NCI-H2029 treated with DMSO at 0.1 percent for 48 hours (cell line): ENCODE data around the gene SYT3.
"Not testable (repeated sequence)": the region's sequence is repeated elsewhere in the genome, so short reads cannot be mapped to it uniquely, and the experiment has no call there.

Experiments
- DNase-seq: peaks from one replicate; lab custom pipeline; 2025; lab: John Stamatoyannopoulos, UW

The SYT3 gene

GRCh38 chr19:50636317-50637085 lies 3.2 kb downstream of the SYT3 start:
- DNase-seq: no peak

GRCh38 chr19:50633973-50634372 lies 5.7 kb downstream of the SYT3 start:
- no peak for DNase-seq

GRCh38 chr19:50633359-50633758 lies 6.3 kb downstream of the SYT3 start:
- no peak for DNase-seq

GRCh38 chr19:50632151-50632835 lies 7.4 kb downstream of the SYT3 start:
- no peak for DNase-seq

- DNase-seq: no peak
Measured at GRCh38 chr19:50629801-50630200, 9.9 kb downstream of the SYT3 start.

GRCh38 chr19:50629194-50629593 lies 10.5 kb downstream of the SYT3 start:
- DNase-seq: no peak

GRCh38 chr19:50628551-50628950 lies 11.1 kb downstream of the SYT3 start:
- DNase-seq: no peak

- DNase-seq: no peak
Measured at GRCh38 chr19:50628146-50628545, 11.5 kb downstream of the SYT3 start.

- DNase-seq: no peak
Measured at GRCh38 chr19:50626795-50627194, 12.9 kb downstream of the SYT3 start.

- DNase-seq: no peak
Measured at GRCh38 chr19:50626011-50626410, 13.7 kb downstream of the SYT3 start.

- no peak for DNase-seq
Measured at GRCh38 chr19:50624949-50625600, 14.6 kb downstream of the SYT3 start.

GRCh38 chr19:50620394-50620906 lies 19.2 kb downstream of the SYT3 start:
- DNase-seq: not testable (repeated sequence)

- not testable (repeated sequence) for DNase-seq
Measured at GRCh38 chr19:50619184-50619583, 20.5 kb downstream of the SYT3 start.

- DNase-seq: not testable (repeated sequence)
Measured at GRCh38 chr19:50618379-50618778, 21.3 kb downstream of the SYT3 start.

- DNase-seq: not testable (repeated sequence)
Measured at GRCh38 chr19:50612504-50613404, 26.9 kb downstream of the SYT3 start.

- no peak for DNase-seq
Measured at GRCh38 chr19:50607874-50608785, 31.6 kb downstream of the SYT3 start.

GRCh38 chr19:50607388-50607787 lies 32.3 kb downstream of the SYT3 start:
- no peak for DNase-seq

- DNase-seq: not testable (repeated sequence)
Measured at GRCh38 chr19:50606059-50606836, 33.4 kb downstream of the SYT3 start.

GRCh38 chr19:50604264-50605073 lies 35.2 kb downstream of the SYT3 start:
- DNase-seq: not testable (repeated sequence)
